ENCODE results near the gene TRIM49D1.
"Not testable (repeated sequence)": the region's sequence is repeated elsewhere in the genome, so short reads cannot be mapped to it uniquely, and the experiment has no call there.

DNA sequence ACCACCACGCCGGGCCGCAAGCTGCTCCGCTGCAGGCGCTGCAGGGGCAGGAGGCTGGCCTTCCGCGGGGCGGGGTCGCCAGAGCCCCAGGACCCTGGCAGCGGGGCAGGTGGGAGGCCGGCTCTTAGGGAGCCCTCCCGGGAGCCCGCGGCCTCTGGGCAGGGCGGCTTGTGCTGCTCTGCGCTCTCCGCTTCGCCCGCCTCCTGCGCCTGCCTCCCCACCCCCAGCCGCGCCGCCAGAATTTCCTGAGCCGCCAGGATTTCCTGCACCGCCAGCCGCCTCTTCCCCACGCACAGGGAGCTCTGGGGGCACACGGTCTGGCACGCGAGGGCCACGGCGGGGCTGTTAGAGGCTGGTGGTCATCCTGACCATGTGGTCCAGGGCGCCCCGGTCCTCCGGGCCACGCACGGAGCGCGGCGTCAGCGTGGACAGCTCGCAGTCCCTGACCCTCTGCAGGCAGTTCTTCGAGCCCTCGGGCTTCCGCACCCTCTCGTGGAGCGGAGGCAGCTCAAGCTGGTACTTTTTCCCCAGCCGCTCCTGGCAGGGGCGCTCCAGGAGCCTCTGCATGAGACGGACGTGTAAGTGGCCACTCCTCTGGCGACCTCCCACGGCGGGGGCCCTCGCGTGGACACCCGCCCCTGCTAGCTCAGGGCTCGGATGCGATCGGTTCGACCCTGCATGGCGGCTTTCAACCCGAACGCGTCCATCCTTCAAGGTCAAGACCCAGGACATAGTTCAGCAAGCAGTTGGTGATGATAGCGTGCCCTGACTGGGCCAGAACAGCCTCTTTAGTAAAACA is 57.9 kb downstream of the TRIM49D1 start:
- not testable (repeated sequence) for TF ChIP-seq EZH2 (IDR thresholded peaks at IDR 0.05; ENCODE audit: insufficient read depth, poor library complexity, severe bottlenecking); EZH2phosphoT487 (IDR thresholded peaks at IDR 0.05; ENCODE audit: insufficient read depth, low read depth)
